Effector CD8-positive, alpha-beta T cell (primary cell): ENCODE measurements around the gene GPX4.
"Not testable (repeated sequence)": the region's sequence is repeated elsewhere in the genome, so short reads cannot be mapped to it uniquely, and the experiment has no call there.

Experiments used
- DNase-seq: peaks from one replicate; lab custom pipeline; 2025; lab: John Stamatoyannopoulos, UW

Gene GPX4

DNA sequence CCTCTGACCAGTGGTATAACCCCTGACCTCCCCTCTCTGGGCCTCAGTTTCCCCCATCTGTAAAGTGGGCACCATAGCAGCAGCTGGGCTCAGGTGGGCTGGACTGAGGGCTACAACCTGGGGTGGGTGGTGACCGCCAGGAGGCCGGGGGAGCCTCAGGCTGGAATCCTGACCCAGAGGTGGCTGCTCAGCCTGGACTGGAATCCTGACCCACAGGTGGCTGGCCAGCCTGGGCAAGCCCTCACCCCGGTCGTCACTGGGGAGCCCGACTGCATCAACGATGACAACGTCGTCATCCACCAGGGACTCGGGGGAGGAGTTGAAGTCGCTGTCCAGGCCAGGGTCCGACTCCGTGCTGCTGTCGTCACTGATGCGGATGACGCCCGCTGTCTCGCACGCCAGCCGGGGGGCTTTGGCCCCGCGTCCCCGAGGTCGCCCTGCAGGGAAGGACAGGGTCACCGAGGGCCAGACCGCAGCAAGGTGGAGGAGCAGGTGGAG lies 10.2 kb downstream of the GPX4 start:
- no peak for DNase-seq

DNA sequence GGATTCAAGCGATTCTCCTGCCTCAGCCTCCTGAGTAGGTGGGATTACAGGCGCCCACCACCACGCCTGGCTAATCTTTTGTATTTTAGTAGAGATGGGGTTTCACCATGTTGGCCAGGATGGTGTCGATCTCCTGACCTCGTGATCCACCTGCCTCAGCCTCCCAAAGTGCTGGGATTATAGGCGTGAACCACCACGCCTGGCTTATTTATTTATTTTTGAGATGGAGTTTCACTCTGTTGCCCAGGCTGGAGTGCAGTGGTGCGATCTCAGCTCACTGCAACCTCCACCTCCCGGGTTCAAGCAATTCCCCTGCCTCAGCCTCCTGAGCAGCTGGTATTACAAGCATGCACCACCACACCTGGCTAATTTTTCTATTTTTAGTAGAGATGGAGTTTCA lies 10.9 kb downstream of the GPX4 start:
- not testable (repeated sequence) for DNase-seq

DNA sequence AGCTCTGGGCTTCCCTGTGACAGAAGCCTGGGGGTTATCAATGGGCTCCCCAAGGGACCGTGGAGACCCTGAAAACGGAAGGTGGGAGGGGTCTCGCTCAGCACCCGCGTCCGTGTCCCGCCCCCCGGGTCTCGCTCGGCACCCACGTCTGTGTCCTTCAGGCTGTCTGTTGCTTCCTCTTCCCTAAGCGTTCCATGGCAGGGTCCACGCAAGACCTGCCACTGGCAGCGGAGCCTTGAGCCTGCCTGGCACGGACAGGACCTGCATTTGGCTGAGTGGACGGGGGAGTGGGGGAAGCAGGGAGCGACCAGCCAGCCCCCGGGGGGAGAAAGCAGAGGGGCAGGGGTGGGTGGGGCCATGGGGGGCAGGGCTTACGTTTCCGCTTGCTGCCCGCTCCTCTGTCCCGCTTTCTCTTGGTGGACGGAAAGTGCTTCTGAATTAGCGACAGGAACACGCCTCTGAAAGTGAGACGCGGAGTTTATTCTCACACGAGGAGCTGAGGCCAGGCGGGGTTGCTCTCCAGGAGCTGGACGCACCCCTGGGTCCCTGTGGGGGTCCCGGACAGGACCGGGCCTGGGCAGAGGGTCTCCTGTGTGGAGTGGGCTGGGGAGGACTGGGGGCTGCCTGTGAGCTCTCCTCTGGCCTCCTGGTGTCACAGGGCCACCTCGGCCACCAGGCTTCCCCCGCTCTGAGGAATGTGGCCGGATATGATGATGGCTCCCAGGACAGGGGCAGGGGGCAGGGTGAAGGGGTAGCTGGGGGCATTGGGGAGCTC lies 12.0 kb downstream of the GPX4 start:
- DNase-seq, result no peak

DNA sequence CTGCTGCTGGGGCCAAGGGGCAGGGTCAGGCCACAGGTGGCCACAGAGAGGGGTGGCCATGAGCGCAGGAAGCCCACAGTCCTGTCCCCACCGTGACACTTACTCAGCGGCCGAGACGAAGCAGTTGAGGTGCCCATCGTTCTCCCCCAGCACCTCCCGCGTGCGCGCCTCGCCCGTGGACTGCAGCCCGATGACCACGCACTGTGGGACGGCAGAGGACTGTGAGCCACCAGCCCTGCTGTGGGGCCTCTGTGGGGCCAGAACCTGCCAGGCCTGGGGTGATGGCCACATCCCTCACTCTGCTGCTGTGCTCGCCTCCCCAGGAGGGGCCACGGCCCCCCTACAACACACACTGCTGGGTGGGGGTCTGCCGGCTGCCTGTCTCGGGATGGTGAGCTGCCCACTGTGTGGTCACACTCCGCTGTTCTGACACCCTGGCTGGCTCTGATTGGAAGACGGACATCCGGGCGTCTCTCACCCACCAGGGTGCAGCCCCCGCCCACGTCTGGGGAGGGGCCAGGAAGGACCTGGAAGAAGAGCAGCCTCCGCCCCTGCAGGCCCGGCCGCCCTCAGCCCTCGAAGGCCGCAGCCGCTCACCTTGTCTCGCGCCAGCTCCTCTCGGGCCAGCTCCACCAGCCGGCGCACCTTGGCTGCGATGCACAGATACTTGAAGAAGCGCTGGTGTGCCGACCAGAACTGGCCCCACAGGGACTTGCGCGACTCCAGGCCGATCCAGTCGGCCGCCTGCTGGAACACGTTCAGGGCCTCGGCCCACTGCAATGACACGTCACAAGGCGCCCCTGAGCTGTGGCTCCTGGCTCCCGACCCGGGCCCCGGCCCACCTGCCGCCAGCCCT lies 13.2 kb downstream of the GPX4 start:
- no peak for DNase-seq

DNA sequence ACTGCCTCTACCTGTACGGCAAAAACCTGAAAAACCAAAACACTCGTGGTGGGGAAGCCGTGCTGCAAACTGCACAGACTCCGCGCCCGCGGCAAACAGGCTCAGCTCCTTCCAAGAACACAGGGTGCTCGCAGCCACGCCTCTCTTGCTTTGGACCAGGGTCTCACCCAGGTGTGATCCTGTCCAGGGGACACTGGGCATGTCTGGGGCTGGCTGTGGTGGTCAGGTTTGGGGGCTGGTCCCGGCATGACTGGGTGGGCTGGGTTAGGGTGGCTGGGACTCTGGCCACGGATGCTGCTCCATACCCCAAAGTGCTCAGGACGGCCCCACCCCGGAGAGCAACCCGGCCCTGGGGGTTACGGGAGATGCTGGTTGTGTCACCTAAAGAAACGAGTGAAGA lies 13.9 kb downstream of the GPX4 start:
- DNase-seq, result no peak

DNA sequence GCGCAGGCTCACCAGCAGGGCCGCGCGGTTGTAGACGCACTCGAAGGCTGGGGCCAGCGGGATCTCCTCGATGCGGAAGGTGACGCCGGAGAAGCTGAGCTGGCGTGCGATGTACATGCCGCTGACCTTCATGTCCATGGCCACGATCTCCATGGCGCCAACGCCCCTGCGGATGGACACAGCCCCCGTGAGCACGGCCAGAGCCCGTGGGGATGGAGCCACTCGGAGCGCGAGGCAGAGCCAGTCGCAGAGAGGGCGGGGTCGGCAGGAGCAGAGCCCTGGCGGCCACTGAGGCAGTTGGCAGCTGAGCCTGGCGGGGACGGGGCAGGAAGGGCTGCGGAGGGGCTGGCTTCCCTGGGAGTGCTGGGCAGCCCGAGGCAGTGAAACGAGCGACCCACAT lies 15.2 kb downstream of the GPX4 start:
- no peak for DNase-seq

DNA sequence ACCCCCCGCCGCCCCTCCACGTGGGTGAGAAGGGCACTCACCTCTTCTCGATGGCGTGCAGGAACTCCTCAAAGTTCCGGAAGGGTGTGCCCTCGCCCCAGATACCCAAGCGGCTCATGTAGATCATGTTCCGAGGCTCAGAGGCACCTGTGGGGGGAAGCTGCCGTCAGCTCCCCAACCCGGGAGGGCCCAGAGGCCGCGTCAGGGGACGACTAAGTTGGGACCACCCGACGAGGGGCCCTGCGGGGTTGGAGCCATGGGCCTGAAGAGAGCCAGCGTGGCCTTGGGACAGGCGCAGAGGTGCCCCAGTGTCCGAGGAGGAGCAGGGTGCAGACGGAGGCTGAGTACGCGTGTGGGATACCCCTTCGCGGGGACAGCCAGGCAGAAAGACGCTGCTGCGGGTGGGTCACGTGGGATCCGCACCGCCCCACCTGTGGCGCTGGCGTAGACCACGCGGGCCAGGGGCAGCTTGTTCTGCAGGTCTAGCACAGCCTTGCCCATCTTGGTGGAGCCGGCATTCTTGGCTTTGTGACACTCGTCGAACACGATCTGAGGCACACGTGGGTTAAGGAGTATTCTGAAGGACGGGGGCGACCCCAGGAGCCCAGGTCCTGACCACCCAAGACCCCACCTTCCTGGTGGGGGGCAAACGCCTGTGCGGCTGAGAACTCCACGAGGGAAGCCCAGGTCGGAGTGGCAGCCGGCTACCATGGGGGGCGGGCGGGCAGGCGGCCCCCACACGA lies 15.9 kb downstream of the GPX4 start:
- no peak for DNase-seq

DNA sequence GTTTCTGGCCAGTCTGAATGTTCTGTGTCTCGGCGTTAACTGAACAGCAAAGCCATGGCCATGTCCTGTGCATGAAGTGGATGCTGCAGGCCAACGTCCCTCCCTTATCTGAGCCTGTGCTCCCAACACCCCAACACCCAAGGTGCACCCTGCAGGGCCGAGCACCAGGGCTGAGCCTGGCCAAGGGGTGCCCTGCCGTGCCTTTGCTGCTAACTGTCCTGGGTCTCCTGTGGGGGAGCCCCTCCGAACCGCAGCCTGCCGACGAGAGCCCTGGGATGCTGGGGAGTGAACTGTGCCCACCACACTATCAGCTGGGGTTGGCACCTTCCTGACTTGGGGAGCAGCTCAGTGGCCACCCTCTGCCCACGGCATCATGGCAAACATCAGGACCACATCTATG lies 17.6 kb downstream of the GPX4 start:
- no peak for DNase-seq

DNA sequence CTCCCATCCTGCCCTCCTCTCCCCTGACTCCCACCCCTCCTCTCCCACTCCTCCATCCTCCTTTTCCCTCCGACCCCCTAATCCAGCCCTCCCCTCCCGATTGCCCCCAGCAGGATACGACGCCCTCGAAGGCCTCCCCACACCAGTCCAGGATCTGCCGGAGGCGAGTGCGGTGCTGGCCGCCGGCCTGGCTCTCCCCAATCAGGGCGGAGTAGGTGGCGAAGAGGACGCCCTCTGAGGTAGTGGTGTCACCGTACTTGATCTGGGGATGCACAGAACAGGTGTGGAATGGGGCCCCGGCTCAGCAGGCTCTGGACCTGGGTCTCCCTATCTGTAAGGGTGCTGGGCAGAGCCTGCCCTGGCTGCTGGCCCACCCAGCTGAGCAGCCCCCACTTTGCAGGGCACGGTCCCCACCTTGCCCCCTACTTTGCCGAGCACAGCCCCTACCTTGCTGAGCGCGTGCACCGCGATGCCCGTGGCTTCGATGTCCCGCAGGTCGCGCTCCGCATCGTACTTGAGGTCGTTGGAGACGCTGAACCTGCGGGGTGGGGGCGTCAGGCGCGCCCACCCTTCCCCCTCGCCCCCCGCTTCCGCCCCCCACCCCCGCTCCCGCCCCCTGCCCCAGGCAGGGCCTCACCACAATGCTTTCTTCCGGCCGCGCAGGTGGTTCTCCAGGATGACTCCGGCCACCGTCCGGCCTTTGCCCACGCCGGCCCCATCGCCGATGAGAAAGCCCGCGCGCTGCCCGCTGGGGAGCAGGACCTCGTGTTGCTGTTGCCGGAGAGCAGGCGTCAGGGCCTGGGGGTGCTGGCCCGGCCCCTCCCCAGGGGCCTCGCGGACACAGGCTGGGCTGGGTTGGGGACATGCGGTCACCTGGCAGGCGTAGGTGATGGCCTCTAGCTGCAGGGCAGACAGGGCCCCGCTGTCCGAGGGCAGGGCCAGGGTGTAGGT lies 18.5 kb downstream of the GPX4 start:
- no peak for DNase-seq

DNA sequence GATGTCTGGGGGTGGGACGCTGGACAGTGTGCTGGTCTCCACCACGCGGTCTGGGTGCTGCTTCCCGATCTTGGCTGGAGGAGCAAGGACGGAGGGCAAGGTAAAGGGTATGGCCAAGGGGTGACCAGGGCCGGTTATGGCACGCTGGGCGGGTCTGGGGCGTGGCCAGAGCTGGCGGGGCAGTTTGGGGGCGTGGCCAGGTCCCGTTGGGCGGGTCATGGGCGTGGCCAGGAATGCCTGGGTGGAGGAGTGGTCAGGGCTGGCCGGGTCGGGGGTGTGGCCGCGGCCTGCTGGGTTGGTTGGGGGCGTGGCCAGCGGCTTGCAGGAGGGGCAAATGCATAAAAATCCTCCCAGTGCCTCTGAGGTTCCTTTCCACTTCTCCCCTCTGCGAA lies 19.2 kb downstream of the GPX4 start:
- no peak for DNase-seq

DNA sequence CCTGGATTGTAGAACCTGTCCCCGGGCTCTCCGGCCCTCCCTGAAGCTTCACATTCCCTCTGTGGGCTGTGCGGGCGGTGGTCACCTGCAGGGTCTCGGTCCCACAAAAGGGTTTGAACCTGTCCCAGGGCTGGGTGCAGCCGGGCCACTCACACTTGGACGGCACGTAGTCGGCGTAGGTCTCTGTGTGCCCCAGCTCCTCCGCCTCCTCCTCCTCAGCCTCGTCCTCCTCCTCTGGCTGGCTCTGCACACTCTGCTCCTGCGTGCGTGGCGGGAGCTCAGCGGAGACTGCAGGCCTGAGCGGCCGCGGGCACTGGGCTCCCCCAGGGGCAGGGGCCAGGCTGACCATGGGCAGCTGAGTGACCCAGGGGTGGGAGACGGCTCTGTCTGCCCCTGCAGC lies 19.6 kb downstream of the GPX4 start:
- DNase-seq, result no peak

DNA sequence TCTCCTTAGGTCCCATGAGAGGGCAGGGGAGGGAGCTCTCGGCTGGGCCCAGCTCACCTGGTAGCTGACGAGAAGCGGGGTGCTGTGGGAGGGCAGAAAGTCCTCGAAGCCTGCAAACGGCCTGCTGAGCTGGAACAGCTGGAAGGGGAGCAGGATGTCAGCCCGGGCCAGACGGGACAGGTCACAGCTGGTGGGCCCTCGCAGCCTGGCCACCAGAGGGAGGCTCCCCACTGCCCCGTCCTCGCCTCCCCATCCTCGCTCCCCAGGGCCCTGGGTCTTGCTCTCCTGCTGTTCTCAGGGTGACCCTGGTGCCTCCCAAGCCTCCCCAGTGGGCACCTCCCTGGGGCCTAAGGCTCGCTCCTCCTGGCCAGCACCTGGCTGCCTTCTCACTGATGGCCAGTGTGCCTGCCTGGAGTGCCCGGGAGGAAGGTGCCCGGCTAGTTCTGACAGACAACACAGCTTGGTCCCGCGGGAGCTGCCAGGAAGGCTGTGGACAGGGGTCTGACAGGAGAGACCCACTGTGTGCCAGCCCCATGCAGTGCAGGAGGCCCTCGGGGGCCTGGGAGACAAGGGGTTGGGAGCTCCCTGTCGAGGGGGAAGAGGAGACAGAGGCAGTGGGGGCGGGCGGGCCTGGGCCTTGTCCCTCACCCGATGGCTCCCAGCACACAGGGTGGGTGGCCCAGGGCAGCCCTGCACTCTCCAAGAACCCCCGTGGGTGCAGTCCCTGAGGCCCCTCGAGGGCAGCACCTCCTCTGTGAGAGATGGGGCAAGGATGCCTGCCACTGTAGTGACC lies 20.3 kb downstream of the GPX4 start:
- no peak for DNase-seq

DNA sequence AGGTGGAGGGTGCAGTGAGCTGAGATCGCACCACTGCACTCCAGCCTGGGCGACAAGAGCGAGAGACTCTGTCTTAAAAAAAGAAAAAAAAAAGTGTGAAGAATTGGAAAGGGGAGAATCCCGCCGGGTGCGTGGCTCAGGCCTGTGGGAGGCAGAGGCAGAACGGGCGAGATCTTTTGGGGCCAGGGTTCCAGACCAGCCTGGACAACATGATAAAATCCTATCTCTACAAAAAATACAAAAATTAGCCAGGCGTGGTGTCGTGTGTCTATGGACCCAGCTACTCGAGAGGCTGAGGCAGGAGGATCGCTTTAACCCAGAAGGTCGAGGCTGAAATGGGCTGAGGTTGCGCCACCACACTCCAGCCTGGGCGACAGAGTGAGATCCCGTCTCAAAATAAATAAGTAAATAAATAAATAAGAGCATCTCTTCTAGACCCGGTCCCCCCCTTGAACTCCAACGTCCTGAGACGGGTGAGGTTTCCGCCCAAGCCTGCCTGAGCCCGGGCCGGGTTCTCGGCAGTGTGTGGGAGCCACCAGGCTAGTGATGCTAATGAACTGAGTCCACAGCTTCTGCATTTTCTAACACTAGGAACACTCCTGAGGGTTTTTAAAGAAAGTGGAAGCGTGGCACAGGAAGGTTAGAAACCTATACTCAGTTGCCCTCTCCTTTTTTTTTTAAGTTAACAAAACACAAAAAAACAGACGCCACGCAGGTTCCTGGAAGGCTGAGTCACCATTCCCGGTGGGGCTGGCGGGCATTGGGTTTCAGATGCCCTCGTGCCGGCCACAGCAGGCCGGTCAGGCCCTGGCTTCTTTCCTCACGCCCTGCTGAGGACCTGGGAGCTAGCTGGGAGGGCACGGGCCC lies 22.0 kb downstream of the GPX4 start:
- no peak for DNase-seq

DNA sequence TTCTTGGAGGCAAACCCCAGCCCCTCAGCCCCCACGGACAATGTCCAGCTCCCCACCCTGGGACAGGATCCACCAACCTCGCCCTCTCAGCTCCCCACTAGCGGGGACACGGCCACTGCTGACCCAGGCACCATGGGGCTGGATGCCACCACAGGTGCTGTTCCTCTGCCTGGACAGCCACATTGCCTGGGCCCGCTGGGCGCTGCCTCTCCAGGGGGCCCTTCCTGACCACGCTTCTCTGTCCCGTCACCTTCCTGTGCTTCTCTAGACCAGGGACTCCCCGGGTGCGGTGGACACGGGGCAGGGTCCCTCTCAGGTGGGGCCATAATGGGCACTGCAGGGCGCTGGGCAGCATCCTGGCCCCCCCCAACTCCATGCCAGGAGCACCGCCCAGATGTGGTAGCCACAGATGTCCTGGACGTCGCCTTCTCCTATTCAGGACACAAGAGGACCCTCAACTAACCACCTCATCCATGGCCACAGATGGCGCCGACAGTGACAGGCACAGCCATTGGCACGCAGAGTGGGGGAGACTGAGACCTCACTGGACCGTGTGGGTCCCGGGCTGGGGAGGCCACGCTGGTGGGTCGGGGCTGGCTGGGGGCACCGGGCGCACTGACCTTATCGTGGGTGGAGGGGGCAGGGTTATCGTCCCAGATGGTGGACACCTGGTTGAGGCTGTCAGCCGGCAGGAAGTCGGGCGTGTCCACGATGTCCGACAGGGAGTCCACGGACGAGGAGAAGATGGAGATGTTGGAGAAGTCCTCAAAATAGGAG lies 23.4 kb downstream of the GPX4 start:
- DNase-seq, result no peak

DNA sequence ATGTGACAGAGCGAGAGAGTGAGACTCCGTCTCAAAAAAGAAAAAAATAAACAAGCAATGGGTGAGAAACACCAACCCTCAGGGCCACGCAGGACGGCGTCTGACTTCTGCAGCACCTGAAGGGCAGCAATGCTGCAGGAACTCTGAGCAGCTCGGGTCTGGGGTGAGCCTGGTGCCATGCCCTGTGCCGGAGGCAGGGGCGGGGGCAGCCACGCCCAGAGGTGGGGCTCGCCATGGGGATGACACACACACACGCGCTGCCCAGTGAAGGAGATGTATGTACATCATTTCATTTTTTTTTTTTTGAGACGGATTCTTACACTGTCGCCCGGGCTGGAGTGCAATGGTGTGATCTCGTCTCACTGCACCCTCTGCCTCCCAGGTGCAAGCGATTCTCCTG lies 24.3 kb downstream of the GPX4 start:
- no peak for DNase-seq

DNA sequence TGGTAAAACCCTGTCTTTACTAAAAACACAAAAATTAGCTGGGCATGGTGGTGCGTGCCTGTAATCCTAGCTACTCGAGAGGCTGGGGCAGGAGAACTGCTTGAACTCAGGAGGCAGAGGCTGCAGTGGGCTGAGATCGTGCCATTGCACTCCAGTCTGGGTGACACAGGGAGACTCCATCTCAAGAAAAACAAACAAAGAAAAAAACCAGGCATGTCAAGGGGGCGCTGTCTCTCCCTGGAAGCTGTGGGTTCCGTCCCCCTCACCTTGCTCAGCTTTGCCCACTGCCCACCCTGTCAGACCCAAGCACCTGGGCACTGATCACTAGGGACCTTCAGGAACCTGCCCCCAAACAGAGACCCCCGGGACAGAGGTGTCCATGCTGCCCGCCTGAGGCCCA lies 25.3 kb downstream of the GPX4 start:
- DNase-seq, result not testable (repeated sequence)

DNA sequence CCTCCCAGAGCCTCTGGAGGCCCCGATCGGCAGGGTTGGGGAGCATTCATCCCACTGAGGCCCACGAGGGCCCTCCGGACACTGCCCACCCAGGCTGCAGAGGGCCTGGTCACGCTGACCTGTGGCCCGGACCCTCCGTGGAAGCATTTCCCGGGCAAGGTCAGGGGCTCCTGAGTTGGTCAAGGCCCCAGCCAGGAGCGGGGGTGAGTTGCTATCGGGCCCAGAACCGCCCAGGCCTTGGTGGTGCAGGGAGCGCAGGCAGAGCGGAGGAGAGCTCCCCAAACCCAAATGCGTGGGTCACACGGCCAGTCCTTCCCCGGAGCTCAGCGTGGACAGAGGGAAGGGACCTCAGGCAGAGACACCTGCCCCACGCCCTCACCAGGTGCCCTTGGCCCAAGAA lies 25.7 kb downstream of the GPX4 start:
- DNase-seq, result no peak
